ENCODE data around the gene MTG1.
"Not testable (repeated sequence)": the region's sequence is repeated elsewhere in the genome, so short reads cannot be mapped to it uniquely, and the experiment has no call there.

The MTG1 gene

DNA sequence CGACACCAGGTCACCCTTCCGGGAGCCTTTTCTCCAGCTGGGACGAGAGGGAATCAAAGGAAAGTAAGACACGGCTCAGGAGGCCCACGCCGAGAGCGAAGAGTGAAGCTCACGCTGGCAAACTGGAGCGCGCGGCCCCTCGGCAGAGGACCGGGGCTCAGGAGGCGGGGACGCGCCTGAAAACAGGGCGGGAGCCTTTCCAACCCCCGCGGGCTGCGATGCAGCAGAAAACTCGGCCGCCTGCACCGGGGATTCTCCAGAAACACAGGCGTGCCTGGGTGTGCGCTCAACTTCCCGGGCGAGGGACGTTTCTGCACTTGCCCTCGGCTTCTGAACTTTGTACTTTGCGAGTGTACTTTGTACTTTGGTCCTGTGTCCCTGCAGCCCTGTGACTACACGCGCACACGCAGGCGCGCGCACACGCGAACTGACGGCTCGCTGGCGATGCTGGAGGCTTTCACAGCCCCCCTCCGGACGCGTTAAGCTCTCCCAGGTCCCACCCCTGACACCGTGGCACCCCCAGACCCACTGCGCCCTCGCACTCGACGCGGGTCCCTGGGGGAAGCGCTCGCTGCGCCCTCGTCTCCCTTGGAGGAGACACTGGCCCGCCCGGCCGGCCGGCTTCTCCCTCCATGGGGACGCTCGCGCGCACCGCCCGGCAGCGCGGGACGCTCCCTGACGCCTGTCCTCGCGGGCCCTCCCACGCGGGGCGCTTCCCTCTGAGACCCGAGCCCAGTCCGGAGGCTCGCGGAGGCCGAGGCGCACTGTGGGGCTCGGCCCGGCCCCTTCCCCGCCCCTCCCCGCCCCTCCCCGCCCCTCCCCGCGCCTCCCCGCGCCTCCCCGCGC lies 15.5 kb upstream of the MTG1 start:
- peak; percentile 40 for DNase-seq (ENCODE audit: low read depth)

GRCh38 chr10:133379152-133379800 lies 14.7 kb upstream of the MTG1 start, which contains the start of gene PAOX:
PAOX (plus strand) TSS chr10:133379262; CDS start chr10:133379317, 55 bp downstream.
- peak; percentile 42 for DNase-seq (ENCODE audit: low read depth)

DNA sequence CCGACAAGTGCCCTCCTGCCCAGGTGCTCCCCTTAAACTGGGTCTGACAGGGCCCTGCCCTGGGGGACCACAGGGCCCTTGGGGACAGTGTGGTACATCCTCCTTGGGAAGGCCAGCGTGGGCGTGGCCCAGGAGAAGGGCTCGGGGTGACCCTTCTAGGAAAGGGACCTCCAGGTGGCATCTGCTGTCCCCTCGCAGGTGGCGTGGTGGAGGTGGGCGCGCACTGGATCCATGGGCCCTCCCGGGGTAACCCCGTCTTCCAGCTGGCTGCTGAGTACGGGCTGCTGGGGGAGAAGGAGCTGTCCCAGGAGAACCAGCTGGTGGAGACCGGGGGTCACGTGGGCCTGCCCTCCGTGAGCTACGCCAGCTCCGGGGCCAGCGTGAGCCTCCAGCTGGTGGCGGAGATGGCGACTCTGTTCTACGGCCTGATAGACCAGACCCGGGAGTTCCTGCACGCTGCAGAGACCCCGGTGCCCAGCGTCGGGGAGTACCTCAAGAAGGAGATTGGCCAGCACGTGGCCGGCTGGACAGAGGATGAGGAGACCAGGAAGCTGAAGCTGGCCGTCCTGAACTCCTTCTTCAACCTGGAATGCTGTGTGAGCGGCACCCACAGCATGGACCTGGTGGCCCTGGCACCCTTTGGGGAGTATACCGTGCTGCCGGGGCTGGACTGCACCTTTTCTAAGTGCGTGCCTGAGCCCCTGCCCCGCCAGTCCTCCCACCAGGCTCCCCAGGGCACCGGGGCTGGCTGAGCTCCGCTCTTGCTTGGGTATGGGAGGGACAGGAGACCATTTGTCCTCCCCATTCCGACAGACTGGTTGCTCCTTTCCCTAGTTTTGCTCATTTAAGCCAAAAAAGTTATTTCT lies 13.9 kb upstream of the MTG1 start:
- DNase-seq (ENCODE audit: low read depth): no peak

DNA sequence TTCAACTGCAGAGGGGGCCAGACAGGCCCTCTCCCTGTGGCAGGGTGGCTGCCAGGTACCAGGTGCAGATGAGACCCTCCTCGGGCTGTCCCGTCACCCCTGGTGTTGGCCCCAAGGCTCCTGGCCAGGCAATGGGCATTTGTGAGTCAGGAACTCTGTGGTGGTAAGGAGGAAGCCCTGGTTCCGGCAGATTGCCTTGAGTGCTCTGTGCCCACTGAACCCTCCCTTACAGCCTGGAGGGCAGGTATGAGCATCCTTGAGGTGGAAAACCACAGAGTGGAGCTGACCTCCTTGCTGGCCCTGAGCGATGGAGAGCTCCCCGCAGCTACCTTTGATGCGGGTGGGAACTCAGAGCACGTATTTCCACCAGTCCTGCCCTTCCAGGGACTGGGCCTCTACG lies 12.9 kb upstream of the MTG1 start:
- no peak for DNase-seq (ENCODE audit: low read depth)

GRCh38 chr10:133383551-133383950 lies 10.4 kb upstream of the MTG1 start:
- no peak for DNase-seq (ENCODE audit: low read depth)

DNA sequence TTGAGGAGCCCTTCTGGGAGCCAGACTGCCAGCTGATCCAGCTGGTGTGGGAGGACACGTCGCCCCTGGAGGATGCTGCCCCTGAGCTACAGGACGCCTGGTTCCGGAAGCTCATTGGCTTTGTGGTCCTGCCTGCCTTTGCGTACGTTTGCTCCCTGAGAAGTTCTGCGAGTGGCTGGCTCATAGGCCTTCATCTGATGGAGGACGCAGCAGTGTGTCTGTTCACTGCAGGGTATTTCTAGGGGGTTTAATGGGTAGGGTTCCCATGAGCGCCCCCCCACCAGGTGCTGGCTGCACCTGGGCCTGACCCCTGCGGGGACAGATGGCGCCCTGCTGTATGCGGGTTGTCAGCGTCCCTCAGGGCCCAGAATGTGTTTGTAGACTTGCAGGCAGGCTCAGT lies 9.9 kb upstream of the MTG1 start:
- DNase-seq (ENCODE audit: low read depth): no peak

DNA sequence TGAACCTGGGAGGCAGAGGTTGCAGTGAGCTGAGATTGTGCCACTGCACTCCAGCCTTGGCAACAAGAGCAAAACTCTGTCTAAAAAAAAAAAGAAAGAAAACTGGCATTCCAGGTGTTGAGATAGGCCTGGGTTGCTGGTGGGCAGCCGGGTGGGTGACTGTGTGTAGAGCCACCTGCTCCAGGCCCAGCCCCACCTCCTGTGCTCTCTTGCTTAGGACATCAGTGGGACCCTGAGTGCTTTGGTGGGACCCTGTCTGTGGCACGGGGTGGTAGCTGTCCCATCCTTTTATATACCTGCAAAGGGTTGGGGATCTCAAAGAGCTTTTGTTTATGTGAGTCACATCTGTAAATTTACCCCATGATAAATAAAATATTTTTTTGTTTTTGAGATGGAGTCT lies 8.7 kb upstream of the MTG1 start:
- no peak for DNase-seq (ENCODE audit: low read depth)

GRCh38 chr10:133386951-133387350 lies 7.0 kb upstream of the MTG1 start:
- DNase-seq (ENCODE audit: low read depth): not testable (repeated sequence)

DNA sequence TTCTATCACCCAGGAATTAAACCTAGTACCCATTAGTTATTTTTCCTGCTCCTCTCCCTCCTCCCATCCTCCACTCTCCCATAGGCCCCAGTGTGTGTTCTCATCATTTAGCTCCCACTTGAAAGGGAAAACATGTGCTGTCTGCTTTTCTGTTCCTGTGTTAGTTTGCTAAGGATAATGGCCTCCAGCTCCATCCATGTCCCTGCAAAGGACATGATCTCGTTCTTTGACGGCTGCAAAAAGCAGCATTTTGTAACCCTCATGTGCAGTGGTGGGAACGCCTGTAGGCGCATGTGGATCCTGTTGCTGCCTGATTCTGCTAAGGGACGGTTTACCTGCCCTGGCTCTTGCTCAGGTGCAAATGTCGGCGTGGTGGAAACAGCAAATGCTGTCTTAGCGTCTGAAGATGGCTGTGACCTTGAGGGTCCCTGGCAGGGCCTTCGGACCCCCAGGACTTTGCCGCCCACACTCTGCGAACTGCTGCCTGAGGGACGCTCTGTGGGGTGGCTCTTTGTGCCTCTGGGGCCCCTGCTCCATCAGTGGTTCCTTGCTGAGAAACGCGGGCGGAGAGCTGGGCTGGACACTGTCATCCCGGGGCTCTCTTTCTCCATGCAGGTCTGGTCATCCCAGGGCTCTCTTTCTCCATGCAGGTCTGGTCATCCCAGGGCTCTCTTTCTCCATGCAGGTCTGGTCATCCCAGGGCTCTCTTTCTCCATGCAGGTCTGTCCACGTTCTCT lies 5.6 kb upstream of the MTG1 start:
- no peak for DNase-seq (ENCODE audit: low read depth)

GRCh38 chr10:133388973-133389818 lies 4.8 kb upstream of the MTG1 start:
- no peak for DNase-seq (ENCODE audit: low read depth)

DNA sequence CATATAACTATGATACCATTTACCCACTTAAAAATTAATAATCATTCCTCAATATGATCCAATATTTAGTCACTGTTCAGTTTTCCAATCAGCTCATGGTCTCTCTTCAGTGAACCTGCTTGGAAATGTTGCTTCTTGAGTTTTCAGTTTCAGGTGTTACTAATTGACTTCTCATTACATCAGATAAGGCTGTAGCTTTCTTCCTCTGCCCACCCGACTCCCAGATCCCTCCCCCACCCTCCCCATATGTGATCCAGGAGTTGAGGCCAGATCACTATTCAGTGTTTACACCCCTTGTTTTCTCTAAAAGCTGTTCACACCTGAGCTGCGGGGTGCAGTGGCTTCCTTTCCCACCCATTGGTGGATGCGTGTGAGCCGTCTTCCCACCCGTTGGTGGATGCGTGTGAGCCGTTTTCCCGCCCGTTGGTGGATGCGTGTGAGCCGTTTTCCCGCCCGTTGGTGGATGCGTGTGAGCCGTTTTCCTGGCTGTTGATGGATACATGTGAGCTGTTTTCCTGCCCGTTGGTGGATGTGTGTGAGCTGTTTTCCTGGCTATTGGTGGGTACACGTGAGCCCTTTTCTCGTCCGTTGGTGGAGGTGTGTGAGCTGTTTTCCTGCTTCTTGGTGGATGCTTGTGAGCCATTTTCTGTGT lies 3.2 kb upstream of the MTG1 start:
- no peak for DNase-seq (ENCODE audit: low read depth)

DNA sequence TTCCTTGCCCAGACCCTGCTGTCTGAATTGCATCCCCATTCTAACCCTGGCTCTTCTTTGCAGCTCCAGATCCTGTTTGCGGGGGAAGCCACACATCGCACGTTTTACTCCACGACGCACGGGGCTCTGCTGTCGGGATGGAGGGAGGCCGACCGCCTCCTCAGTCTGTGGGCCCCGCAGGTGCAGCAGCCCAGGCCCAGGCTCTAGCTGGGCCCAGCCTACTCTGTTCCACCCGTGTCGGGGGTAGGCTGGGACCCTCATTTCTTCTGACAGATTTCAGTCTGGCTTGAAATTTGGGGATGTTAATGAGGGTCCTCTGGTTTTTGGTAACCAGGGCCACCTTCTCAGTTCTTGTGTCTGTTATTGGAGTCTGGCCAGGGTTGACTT lies 2.7 kb upstream of the MTG1 start:
- DNase-seq (ENCODE audit: low read depth): no peak

DNA sequence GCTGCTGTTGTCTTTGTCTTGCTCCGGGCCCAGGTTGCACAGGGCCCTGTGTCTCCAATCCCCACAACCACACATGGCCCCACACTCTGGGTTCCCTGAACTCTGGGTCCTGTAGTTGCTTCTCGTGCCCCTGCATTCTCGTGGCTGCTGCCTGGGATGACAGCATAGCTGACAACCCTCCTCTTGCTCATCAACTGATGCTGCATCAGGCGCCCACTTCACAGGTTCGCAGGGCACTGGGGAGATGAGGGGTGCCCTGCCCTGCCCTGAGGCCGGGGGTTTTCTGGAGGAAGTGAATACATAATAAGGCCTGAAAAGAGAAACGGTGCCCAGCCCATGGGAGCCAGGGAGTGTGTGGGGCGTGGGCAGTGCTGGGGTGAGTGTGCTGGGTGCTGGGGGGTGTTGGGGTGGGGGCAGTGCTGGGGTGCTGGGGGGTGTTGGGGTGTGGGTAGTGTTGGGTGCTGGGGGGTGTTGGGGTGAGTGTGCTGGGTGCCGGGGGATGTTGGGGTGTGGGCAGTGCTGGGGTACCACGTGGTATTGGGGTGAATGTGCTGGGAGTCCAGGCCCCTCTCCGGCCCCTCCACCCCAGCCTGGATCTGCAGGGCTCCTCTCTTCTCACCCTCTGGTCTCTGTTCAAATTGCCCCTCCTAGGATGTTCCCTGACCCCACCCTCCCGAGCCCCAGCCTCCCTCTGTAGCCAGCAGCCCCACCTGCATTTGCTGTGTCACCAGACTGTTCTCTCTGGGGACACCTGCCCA lies 2.0 kb upstream of the MTG1 start:
- DNase-seq (ENCODE audit: low read depth): no peak

GRCh38 chr10:133393401-133394063 lies 425 bp upstream of the MTG1 start:
- DNase-seq (ENCODE audit: low read depth): no peak

DNA sequence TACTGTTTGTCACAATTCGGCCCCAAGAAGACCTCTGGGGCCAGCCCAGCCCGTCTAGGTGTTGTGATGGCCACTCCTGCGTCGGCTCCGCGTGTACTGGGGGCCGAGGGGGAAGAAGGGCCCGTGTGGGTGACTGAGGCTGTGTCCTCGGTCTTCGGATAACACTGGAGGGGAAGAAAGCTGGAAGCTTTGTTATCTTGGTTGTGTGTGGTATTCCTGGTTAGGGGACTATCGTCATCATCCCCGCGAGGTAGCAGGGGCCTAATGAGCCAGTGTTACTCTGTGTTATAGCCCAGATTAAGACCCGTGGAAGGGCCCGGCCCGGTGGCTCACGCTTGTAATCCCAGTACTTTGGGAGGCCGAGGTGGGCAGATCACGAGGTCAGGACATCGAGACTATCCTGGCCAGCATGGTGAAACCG lies 854 bp downstream of the MTG1 start:
- no peak for DNase-seq (ENCODE audit: low read depth)

DNA sequence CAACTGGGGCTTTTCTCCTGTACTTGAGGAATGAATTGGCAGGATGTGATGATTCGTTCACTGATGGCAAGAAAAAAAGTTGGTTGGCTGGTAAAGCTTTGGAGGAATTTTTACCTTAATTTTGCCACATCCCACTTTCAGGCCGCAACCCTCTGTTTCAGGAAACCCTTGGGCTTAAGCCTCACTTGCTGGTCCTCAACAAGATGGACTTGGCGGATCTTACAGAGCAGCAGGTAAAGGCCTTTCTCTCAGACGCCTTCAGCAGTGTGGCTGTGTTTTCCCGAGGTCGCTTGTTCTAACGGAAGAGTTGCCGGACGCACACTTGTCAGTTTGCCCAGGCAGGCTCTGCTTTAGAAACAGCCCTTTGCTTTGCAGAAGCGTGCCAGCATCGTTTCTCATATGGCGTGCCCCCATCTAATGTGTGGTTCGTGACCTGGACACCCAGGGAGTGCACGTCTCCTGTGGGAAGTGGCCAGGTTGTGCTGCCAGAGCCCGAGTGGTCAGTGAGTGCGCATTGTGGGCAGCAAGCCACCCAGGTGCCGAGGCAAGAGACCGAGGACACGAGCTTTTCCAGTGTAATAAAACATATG lies 2.2 kb downstream of the MTG1 start:
- no peak for DNase-seq (ENCODE audit: low read depth)

GRCh38 chr10:133397938-133398337 lies 4.0 kb downstream of the MTG1 start:
- DNase-seq (ENCODE audit: low read depth): no peak

DNA sequence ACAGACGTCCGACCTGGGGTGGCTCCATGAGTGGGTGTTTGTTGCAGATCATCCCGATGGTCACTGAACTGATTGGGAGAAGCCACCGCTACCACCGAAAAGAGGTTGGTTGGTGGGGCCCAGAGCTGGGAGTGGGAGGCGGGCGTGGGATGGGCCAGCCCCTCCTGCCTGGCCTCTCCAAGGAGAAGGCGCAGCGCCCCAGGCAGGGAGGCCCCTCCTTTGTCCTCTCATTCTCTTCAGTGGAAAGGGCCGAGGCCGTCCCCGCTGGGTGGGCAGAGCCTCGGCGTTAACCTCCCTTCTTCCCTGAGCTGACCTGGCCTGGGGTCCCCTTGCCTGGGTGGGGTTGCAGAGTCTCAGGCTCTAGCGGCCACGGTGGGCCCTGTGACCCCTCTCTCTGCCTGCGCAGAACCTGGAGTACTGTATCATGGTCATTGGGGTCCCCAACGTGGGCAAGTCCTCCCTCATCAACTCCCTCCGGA lies 5.2 kb downstream of the MTG1 start:
- no peak for DNase-seq (ENCODE audit: low read depth)
